ENCODE measurements around the gene ATP8B2. TPM values are rescaled to one million over a fixed set of nuclear protein-coding genes. Genes with fewer than 3 reads are reported as not detected.
A peak's percentile ranks its signal among the peaks of the same experiment; 100 is the strongest.

Gene ATP8B2
- total and polyA plus RNA-seq, 7 donors, result 0.92 to 64.3 (median 53.1) TPM

DNA sequence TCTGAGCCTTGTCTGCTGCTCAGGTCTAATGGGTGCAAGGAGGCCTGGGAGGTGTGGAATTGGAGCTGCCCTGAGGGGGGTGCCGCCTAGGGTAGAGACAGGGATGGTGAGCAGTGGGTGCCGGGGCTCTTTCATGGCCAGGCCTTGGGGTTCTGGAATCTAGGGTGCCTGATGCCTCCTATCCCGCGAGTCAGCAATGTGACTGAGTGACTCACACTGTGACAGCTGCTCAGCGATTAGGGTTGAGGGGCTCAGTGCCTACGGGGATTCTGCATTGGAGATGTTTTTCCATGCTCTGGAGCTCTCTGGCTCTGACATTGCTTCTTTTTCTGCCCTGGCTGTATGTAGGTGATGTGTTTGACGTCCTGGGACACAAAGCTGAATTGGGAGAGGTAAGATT lies 16.8 kb downstream of the ATP8B2 start:
- Histone ChIP-seq H3K36me3 (peaks cover 52 to 100% (median 88%) of the 10 kb centered on the region in 4 donors), H3K27me3 (no peaks in the 10 kb centered on the region), H3K27ac (no peak overlapping the region), H3K4me3 (no peak overlapping the region), H3K4me1 (no peaks in the 10 kb centered on the region), H3K9me3 (no peaks in the 10 kb centered on the region)
- TF ChIP-seq, protein P1, sequence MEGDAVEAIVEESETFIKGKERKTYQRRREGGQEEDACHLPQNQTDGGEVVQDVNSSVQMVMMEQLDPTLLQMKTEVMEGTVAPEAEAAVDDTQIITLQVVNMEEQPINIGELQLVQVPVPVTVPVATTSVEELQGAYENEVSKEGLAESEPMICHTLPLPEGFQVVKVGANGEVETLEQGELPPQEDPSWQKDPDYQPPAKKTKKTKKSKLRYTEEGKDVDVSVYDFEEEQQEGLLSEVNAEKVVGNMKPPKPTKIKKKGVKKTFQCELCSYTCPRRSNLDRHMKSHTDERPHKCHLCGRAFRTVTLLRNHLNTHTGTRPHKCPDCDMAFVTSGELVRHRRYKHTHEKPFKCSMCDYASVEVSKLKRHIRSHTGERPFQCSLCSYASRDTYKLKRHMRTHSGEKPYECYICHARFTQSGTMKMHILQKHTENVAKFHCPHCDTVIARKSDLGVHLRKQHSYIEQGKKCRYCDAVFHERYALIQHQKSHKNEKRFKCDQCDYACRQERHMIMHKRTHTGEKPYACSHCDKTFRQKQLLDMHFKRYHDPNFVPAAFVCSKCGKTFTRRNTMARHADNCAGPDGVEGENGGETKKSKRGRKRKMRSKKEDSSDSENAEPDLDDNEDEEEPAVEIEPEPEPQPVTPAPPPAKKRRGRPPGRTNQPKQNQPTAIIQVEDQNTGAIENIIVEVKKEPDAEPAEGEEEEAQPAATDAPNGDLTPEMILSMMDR (IDR thresholded peaks at IDR 0.05), result no peak
- TF ChIP-seq POLR2AphosphoS5 (IDR thresholded peaks at IDR 0.05), result no peak
- no peak for TF ChIP-seq EP300 (IDR thresholded peaks at IDR 0.05)
- TF ChIP-seq POLR2A (IDR thresholded peaks at IDR 0.05), result no peak
- intact Hi-C loops (cut with DNase I), result no loop called here
- 84 to 92% methylated on average over 7 of the region's 7 CpGs for WGBS, 2 donors
- DNase-seq, result no peak

DNA sequence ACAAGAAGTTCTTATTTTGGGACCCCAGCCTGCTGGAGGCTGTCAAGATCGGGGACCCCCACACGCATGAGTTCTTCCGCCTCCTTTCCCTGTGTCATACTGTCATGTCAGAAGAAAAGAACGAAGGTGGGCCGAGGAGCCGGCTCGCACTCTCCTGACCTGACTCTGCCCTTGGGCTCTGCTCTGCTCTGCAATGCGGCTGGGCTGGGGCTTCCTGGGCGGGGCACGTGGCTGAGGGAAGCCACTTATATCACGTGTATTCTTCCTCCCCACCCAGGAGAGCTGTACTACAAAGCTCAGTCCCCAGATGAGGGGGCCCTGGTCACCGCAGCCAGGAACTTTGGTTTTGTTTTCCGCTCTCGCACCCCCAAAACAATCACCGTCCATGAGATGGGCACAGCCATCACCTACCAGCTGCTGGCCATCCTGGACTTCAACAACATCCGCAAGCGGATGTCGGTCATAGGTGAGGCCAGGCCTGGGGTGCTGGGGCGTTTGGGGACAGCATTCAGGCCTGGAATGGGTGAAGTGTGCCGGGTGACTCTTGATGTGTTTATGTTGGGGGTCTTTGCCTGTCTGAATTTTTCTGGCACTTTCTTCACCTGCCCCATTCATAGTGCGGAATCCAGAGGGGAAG lies 17.6 kb downstream of the ATP8B2 start:
- WGBS, 2 donors, result 64 to 73% methylated on average over 21 of the region's 21 CpGs
- Histone ChIP-seq H3K9me3 (no peaks in the 10 kb centered on the region), H3K4me3 (no peak overlapping the region), H3K27me3 (no peaks in the 10 kb centered on the region), H3K36me3 (peaks cover 52 to 96% (median 83%) of the 10 kb centered on the region in 4 donors), H3K4me1 (no peaks in the 10 kb centered on the region), H3K27ac (no peak overlapping the region)
- intact Hi-C loops (cut with DNase I), result no loop called here
- TF ChIP-seq POLR2AphosphoS5 (IDR thresholded peaks at IDR 0.05), result no peak
- DNase-seq, result no peak

DNA sequence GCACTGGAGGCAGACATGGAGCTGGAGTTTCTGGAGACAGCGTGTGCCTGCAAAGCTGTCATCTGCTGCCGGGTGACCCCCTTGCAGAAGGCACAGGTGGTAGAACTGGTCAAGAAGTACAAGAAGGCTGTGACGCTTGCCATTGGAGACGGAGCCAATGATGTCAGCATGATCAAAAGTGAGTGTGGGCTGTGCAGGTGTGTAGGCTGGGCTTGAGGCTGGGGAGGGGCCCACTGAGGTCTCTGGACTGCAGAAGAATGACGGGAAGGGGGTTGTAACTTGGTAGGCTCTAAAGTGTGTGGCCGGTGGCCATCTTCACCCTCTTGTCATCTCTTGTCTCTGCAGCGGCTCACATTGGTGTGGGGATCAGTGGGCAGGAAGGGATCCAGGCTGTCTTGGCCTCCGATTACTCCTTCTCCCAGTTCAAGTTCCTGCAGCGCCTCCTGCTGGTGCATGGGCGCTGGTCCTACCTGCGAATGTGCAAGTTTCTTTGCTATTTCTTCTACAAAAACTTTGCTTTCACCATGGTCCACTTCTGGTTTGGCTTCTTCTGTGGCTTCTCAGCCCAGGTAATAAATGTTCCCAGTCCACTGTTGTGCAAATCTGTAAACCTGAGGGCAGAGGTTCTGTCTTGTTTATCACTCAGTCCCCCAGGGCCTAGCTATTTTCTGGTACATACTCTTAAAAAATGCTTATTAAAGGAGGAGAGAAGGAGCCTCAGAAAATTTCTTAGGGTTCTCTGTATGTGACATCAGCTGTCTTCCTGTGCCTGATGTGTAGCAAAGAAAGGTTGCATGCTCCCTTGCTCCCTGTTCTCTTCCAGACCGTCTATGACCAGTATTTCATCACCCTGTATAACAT lies 19.9 kb downstream of the ATP8B2 start:
- Histone ChIP-seq H3K9me3 (no peaks in the 10 kb centered on the region), H3K4me1 (no peaks in the 10 kb centered on the region), H3K27me3 (no peaks in the 10 kb centered on the region), H3K36me3 (peaks cover 47 to 93% (median 77%) of the 10 kb centered on the region in 4 donors), H3K27ac (no peak overlapping the region), H3K4me3 (no peak overlapping the region)
- no peak for TF ChIP-seq POLR2AphosphoS5 (IDR thresholded peaks at IDR 0.05)
- TF ChIP-seq, protein P1 (IDR thresholded peaks at IDR 0.05), result peak in 3 of 4 experiments; percentile 28 to 49 (median 37)
- DNase-seq, result no peak
- WGBS, 2 donors, result 81 to 82% methylated on average over 12 of the region's 12 CpGs
- intact Hi-C loops (cut with DNase I), result no loop called here

DNA sequence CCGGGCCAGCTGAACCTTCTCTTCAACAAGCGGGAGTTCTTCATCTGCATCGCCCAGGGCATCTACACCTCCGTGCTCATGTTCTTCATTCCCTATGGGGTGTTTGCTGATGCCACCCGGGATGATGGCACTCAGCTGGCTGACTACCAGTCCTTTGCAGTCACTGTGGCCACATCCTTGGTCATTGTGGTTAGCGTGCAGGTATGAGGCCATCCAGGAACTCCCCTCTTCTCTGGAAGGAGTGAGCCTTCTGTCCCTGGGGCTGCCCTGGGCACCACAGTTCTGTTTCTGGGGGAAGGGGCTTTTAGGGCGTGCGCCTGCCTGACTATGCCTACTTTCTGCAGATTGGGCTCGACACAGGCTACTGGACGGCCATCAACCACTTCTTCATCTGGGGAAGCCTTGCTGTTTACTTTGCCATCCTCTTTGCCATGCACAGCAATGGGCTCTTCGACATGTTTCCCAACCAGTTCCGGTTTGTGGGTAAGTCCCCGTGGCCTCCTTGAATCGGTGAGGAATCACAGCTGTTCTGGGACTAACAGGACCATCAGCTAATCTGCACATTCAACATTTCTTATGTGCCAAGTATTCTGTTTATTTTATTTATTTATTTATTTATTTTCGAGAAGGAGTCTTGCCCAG lies 21.1 kb downstream of the ATP8B2 start:
- Histone ChIP-seq H3K9me3 (no peaks in the 10 kb centered on the region), H3K4me1 (peaks cover 0 to 2% (median 0%) of the 10 kb centered on the region in 4 donors), H3K27ac (no peak overlapping the region), H3K27me3 (no peaks in the 10 kb centered on the region), H3K4me3 (no peak overlapping the region), H3K36me3 (peaks cover 41 to 81% (median 66%) of the 10 kb centered on the region in 4 donors)
- no peak for DNase-seq
- WGBS, 2 donors, result 92 to 95% methylated on average over 15 of the region's 15 CpGs
- TF ChIP-seq, protein P1 (IDR thresholded peaks at IDR 0.05), result no peak
- no peak for TF ChIP-seq POLR2A (IDR thresholded peaks at IDR 0.05)
- intact Hi-C loops (cut with DNase I), result no loop called here

DNA sequence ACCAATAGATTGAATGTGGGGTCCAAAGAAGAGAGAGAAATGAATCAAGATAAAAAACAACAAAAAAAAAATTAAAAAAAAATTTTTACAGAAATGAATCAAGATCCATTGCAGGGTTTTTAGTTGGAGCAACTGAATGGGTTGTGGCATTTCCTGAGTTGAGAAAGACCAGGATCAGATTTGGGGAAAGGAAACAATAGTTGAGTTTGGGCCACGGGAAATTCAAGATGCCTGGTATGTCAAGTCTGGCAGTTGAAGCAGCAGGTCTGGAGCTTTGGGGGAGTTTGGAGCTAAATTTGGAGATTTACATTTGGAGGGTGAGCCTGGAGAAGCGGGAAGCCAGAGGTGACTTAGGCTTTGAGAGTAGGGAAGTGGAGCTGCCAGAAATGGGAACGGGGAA lies 22.6 kb downstream of the ATP8B2 start:
- Histone ChIP-seq H3K4me1 (peaks cover 0 to 18% (median 13%) of the 10 kb centered on the region in 4 donors), H3K4me3 (no peak overlapping the region), H3K27me3 (no peaks in the 10 kb centered on the region), H3K36me3 (peaks cover 38 to 66% (median 52%) of the 10 kb centered on the region in 4 donors), H3K9me3 (no peaks in the 10 kb centered on the region), H3K27ac (no peak overlapping the region)
- no peak for DNase-seq
- 88 to 96% methylated on average over 3 of the region's 3 CpGs for WGBS, 2 donors
- intact Hi-C loops (cut with DNase I), result no loop called here
- TF ChIP-seq EP300 (IDR thresholded peaks at IDR 0.05), result no peak
- TF ChIP-seq POLR2AphosphoS5 (IDR thresholded peaks at IDR 0.05), result no peak
- TF ChIP-seq, protein P1 (IDR thresholded peaks at IDR 0.05), result no peak
